Measurements from ENCODE around the gene KLK3.

KLK3 gene

GRCh38 chr19:50876456-50876855 lies 21.7 kb downstream of the KLK3 start:
- no peak for DNase-seq (ENCODE audit: low read depth)
- H3K4me3 ChIP-seq (ENCODE audit: low read depth, low read length): no peak overlapping the region
- no peak for TF ChIP-seq CTCF (conservative IDR thresholded peaks at IDR 0.05; ENCODE audit: low read depth, low read length)

- TF ChIP-seq CTCF (conservative IDR thresholded peaks at IDR 0.05; ENCODE audit: low read depth, low read length): no peak
- DNase-seq (ENCODE audit: low read depth): no peak
Measured at GRCh38 chr19:50877338-50877737, 22.6 kb downstream of the KLK3 start.

GRCh38 chr19:50878851-50879250 lies 24.1 kb downstream of the KLK3 start:
- TF ChIP-seq CTCF (conservative IDR thresholded peaks at IDR 0.05; ENCODE audit: low read depth, low read length): no peak
- DNase-seq (ENCODE audit: low read depth): no peak
- no peak overlapping the region for H3K4me3 ChIP-seq (ENCODE audit: low read depth, low read length)

More at GRCh38 chr19:50877338-50877737, 22.6 kb downstream of the KLK3 start:
- no peak overlapping the region for H3K4me3 ChIP-seq (ENCODE audit: low read depth, low read length)

- no peak for TF ChIP-seq CTCF (conservative IDR thresholded peaks at IDR 0.05; ENCODE audit: low read depth, low read length)
- H3K4me3 ChIP-seq (ENCODE audit: low read depth, low read length): no peak overlapping the region
- DNase-seq (ENCODE audit: low read depth): no peak
Measured at GRCh38 chr19:50880241-50880640, 25.5 kb downstream of the KLK3 start.

- no peak for DNase-seq (ENCODE audit: low read depth)
- no peak for TF ChIP-seq CTCF (conservative IDR thresholded peaks at IDR 0.05; ENCODE audit: low read depth, low read length)
- no peak overlapping the region for H3K4me3 ChIP-seq (ENCODE audit: low read depth, low read length)
Measured at GRCh38 chr19:50882188-50882587, 27.5 kb downstream of the KLK3 start.

GRCh38 chr19:50889638-50890037 lies 34.9 kb downstream of the KLK3 start:
- no peak overlapping the region for H3K4me3 ChIP-seq (ENCODE audit: low read depth, low read length)
- DNase-seq (ENCODE audit: low read depth): no peak
- no peak for TF ChIP-seq CTCF (conservative IDR thresholded peaks at IDR 0.05; ENCODE audit: low read depth, low read length)

- DNase-seq (ENCODE audit: low read depth): no peak
- no peak overlapping the region for H3K4me3 ChIP-seq (ENCODE audit: low read depth, low read length)
- no peak for TF ChIP-seq CTCF (conservative IDR thresholded peaks at IDR 0.05; ENCODE audit: low read depth, low read length)
Measured at GRCh38 chr19:50890422-50891252, 35.9 kb downstream of the KLK3 start.

Measured in choroid plexus epithelial cell (primary cell).